Measurements from ENCODE around the gene PARS2. TPM values are rescaled to one million over a fixed set of nuclear protein-coding genes. Genes with fewer than 3 reads are reported as not detected.

Gene PARS2
- total RNA-seq, 1 experiment from 2014 or later, result 4.8 TPM

DNA sequence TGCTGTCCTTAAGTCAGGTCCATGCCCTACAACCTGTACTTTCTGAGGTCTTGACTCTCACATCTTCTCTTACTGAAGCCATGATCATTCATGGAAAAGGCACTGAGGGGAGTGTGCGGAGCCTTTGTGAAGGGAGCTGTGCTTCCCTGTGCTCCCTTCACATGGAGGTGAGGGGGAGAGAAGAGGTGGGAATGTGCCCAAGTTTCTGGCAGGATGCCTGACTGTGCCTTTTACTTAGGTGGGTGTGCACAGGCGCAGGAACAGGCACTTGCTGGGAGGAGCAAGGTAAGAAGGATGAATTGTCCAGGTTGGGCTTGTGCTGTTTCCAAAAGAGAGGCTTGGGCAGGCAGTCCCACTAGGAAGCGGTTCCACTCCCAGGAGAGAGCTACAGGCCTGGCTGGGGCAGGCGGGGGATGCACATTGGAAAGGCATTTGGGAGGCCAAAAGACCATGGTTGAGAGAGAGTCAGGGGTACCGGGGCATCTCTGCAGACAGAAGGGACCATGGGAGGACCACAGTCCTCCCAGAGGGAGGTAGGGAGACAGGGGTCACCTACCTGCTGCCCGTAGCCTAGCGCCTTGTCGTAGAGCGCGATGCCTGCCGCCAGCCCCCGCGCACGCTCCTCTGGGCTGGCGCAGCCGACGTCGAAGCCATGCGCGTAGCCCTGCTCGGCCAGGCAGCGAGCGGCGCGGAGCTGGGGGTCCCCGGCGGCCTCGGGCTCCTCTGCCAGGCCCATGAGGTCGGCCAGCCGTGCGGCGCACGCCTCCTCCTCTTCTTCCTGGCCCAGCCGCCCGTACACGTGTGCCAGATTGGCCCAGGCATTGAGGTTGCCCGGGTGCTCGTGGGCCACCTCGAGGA lies 35.9 kb upstream of the PARS2 start:
- DNase-seq (ENCODE audit: extremely low read depth, low read depth), result no peak

DNA sequence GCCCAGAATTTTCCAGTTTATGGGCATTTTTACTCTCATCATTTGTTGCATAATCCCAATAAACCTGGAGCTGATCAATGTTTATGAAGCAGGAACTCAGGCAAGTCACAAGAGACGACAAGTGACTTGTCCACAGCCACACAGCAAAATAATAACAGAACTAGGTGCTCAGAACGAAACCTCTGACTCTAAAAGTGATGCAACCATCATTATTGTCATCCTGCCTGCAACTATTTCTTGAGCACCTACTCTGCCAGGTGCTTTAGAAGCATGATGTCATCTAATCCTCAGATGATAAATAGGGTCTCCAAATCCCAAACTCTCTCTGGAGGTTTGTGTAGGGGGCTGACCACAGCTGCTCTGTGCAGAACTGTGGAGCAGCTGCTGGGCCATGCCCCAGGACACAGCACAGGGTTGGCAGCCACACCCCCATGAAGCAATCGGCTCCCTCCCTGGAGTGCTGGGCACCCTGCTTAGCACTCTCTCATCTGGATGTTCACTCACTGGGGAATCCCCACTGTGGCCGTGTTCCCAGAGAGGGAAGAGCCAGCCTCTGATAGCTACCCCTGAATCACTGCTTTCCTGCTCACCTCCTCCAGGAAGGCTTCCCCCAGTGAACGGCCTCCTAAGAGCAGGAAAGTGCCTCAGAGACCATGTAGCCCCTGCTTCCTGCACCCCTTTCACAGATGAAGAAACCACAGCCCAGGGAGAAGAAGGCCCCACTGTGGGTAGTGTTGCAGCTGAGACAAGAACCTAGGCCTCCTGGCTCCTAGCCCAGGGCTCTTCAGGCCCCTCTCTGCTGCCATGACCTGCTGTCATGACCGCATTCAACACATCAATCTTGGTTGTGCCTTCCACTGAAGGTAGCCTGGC lies 34.7 kb upstream of the PARS2 start:
- DNase-seq (ENCODE audit: extremely low read depth, low read depth), result no peak

DNA sequence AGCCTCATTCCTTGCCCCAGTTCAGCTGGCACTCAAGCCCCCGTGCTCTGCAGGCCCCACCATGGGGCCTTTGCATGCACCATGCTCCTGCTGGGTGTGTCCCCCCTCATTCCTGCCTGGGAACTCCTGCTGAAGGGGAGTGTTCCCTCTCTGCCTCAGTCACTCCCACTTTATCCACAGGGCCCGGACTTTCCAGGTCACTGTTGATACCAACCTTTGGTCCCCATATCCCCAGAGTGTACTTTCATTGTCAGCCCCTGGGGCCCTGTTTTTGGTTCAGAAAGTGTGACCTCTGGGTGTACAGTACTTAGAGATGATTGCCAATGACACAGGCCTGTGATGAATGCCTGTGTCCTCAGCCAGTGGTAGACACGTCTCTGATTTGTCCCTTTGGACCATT lies 33.9 kb upstream of the PARS2 start:
- no peak for DNase-seq (ENCODE audit: extremely low read depth, low read depth)

DNA sequence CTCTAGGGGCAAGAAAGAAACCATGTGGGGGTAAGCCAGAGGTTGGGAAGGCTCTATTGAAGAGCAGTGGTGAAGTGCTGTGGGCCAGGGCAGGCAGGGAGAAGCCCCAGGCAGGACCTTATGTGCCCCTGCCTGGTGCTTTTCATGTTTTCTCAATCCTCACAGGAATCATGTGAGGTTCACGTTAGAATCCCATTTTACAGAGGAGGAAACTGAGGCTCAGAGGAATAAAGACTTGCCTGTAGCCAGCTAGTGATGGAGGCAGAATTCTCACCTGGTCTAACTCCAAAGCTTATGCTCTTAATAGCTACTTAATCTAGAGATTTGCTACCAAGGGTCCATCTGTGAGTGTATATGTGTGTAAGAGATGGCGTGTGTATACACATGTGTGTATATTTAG lies 32.6 kb upstream of the PARS2 start:
- no peak for DNase-seq (ENCODE audit: extremely low read depth, low read depth)

DNA sequence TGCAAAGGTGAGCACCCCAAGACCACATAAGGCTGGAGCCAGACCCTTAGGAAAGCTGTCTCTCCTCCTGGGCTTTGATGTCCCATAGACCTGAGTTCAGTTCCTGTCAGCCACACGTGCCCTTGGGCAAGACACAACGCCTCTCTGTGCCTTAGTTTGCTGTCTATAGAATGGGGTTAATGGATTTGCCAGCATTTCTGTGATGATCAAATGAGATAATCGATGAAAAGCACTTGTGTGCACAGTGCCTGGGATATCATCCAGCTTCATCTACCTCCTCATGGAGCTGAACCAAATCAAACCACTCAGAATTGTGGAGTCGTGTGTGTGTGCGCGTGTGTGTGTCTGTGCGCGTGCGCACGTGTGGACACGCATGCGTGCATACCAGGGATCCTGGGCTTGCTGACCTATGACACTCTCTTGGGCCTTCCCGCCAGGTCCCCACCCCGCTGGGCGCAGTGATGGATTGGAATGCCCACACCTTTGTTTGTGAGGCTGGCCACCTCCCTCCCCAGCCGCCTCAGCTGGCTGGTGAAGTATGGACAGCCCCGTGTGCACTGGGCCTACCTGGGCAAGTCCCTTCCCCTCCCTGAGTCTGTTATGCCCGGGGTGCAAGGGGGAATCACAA lies 31.6 kb upstream of the PARS2 start:
- DNase-seq (ENCODE audit: extremely low read depth, low read depth), result no peak

DNA sequence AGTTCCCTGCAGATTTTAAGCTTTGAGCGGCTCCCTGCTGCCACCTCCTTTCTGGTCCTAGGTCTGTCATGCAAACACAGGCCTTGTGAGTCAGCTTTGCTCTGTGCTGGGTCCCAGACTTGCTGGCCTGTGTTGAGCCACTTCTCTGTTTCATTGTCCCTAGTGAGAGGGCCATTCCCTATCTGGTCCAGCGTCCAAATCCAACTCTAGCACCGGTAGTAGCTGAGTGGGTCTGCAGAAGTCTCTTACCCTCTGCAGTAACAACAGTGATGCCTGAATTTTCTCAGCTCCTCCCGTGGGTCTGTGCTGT lies 31.0 kb upstream of the PARS2 start:
- DNase-seq (ENCODE audit: extremely low read depth, low read depth), result no peak

DNA sequence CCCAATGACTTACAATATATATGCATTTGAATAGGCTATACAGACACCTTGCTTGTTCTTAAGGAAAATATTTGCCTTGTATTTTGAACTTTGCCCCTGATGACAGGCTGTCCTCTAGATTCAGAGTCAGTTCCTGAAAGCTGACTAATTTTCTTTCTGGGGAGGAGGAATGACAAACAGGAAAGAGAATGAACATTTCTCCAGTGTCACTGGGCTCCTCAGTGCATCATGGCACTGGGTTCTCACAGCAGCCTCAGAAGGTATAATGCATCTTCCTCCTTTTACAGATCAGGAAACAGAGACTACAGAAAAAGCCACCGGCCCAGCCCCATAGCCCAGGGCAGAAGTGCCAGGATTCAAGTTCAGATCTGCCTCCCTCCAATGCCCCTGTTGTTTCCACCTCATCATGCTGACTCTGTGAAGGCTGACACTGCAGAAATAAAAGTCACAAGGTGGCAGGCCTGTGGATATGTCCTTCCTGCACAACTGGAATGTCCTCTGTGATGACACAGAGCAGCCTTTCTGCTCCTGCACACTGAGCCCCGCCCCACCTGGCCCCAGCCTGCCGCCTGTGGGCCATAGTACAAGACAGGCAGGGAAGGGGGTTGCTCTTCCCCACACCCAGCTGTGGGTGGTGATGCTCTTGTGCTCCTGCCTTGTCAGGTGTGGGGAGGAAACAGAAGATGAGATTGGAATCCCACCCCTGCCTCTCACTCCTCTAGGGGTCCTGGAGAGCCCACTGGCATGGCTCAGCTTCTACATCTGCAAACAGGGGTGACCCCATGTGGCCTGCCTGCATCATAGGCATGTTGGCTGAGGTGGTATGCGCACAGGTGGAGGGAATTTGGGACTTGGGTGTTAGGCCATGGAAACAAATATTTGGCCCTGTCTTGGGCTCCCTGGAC lies 30.4 kb upstream of the PARS2 start:
- no peak for DNase-seq (ENCODE audit: extremely low read depth, low read depth)

DNA sequence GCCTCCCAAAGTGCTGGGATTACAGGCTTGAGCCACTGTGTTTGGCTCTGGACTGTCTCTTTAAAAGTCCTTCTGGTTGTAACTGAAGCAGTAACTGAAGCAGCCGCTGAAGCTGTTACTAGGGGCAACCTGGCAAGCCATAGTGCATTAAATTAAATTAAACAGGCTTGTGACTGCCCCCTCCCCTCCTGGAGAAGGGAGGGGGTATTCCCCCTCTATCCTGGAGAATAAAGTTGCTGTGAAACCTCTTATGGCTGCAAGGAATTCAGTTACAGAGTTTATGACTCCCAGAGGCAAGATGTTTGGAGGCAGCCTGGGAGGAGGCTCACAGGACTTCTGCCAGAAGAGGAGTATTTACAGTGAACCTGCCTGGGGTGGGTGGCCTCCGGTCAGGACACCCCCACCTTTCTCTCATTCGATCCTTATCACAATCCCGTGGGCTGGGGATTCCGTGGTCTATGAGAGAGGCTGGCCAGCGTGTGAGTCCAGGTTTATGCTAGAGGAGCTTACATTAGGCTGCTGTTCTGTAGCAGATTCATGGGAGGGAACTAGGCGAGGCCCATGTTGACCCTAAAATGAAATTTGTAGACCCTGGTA lies 28.5 kb upstream of the PARS2 start:
- DNase-seq (ENCODE audit: extremely low read depth, low read depth), result no peak

DNA sequence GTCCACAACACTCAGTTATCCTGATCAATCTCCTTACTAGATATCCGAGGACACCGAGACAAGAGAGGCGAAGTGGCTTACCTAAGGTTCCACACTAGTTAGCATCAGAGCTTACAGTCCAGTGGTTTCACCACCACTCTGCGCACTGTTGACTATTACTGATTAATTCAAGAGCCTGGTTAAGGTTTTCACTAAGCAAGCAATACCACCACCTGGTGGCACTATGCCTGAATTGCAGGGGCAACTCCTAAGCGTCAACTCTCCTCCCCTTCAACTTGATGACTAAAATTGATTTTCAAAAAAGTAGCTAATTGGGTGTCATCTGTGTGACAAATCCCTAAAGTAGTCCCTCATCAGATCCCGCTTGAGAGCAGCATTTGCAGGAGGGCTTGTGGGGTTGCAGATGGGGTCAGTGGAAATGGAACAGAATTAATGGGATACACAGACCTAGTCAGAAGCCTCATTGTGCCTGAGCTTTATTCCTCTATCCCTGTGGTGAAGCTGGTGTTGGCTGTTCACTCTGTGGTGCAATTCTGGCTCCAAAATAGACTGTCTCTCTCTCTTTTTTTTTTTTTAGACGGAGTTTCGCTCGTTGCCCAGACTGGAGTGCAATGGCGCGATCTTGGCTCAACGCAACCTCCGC lies 27.7 kb upstream of the PARS2 start:
- no peak for DNase-seq (ENCODE audit: extremely low read depth, low read depth)

DNA sequence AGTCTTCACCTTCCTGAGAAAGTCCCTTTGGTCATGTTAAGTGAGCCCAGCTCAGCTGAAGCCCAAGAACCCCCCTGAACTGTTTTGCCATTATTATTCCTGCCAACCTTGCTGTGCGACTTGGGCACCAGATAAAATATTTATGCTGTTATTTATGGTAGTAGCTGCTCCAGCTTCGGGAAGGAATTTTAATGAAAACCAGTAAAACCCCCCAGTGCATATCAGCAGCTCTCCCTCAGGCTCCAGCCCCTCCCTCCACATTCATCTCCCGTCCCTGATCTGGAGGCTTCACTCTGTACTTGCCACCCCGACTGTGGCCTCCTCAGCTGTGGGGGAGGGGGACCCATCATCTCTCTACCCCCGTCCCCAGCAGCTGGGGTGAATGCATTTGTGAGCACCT lies 24.1 kb upstream of the PARS2 start:
- DNase-seq (ENCODE audit: extremely low read depth, low read depth), result no peak

DNA sequence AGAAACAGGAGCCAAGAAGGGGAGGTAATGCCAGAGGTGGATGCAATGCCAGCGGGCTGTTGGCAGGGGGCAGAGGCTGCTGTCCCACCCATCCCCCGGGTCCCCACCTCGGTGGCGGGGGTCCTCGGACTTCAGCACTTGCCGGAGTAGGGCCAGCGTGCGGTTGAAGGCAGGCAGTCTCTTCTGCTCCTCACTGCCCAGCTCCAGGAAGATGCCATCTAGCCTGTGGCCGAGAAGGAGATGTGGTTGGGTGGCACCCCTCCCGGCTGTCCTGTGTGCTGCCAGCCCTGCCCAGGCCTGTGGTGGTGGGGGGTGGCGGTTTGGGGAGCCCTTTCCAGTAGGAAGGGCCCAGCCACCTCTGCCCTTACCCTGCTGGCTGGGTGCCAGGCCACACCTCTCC lies 23.3 kb upstream of the PARS2 start:
- DNase-seq (ENCODE audit: extremely low read depth, low read depth), result no peak

DNA sequence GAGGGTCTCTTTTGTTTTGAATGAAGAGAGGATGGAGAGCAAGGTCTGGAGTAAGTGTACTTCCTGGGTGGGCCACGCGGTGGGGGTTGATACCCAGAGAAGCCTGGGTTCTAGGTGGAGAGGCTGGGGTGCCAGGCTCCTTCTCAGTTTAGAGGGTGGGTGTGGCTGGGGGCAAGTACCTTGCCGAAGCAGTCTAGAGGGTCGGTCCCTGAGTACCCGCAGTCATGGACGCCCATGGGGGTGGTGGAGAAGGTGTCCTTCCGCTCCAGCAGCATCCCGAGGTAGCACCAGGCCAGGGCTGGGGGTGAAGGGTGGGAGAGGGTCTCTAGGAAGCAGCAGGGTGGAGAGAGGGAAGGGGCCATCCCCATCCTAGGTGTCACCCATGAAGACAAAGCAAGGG lies 22.5 kb upstream of the PARS2 start:
- DNase-seq (ENCODE audit: extremely low read depth, low read depth), result no peak

DNA sequence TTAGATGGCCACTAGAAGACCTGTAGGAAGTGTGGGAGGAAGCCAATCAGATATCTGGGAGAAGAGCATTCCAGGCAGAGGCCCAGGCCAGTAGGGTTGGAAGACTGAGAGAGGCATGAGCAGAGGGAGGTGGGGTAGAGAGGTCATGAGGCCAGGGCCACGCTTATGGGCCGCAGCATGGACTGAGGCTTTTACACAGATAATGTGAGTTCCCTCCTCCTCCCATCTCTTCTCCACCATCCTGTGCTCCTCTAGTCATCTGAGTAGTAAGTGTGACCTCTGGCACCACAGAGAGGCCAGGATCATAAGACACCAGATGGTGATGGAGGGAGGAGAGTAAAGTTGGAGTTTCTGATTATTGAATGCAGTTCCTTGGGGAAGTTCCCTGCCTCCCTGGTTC lies 19.7 kb upstream of the PARS2 start:
- DNase-seq (ENCODE audit: extremely low read depth, low read depth), result no peak

DNA sequence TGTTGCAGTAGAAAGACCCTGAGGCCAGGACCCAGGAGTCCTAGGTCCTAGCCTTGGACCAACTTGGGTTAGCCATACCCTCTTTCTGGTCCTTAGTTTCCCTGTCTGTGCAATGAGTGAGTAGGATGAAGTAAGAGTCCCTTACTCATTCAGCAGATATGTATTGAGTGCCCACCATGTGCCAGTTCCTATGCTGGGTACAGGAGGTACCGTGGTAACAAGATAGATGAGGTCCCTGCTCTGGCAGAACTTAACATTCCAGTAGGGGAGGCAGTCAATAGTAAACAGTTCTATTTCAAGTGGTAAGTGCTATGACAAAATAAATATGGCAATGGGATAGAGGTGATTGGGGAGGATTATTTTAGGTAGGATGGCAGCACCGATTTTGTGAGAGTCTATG lies 18.3 kb upstream of the PARS2 start:
- no peak for DNase-seq (ENCODE audit: extremely low read depth, low read depth)

DNA sequence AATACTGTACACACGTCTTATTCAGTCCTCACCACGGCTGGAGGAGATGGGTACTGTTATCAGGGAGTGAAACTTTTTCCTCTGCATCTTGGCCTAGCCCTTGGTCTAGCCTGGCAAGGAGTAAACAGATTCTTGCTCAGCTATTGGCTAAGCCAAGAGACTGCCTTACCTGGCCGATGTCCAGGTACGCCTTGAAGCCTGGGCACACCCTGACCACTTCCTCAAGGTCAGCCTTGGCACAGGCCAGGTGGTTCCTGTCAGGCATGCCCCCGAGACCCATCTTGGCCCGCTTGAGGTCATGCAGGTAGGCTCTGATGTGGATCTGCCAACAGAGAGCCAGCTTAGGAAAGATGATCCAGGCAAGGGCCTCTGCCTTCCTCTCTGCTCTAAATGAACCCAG lies 17.8 kb upstream of the PARS2 start:
- no peak for DNase-seq (ENCODE audit: extremely low read depth, low read depth)

DNA sequence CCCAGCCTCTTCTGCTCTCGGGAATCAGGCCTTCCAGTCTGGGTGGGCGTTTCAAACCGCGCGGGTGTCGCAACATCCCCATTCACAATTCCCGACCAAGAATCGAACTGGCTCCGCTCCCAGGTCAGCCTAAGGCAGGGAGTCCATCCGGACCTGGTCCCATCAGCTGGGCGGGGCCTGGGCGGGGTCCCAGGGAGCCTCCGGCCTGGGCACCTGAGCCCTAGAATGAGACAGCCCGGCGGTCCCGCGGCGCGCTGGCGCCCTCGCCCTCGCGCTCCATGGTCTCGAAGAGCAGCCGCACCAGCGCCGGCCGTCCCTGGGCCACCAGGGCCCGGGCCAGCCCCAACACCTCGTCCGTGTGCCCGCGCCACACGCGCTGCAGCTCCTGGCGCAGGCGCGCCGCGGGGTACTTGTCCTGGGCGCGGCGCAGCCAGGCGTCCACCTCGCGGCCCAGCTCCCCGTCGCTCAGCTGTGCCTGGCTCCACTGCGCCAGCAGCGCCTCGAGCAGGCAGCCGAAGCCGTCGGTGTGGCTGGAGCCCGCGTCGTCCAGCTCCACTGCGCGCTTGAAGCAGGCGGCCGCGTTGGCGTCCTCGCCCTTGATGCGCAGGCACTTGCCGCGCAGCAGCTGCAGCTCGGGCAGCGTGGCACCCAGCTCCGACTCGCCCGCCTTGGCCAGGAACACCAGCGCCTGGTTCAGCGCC lies 16.9 kb upstream of the PARS2 start:
- no peak for DNase-seq (ENCODE audit: extremely low read depth, low read depth)

DNA sequence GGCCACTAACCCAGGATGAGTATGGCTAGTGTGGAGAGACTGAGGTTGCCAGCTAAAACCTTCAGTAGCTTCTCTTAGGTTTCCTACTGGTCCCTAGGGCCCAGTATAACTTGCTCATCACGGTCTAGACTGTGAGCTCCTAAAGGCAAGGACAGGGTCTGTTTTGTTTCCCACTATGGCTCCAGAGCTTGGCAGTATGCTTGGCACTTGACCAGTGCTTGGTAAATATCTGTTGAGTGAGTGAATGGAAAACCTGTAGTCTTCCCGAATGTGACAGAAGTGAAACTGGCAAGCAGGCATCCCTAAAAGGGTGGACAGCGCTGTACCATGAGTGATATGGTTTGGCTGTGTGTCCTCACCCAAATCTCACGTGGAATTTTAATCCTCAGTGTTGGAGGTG lies 13.1 kb upstream of the PARS2 start:
- no peak for DNase-seq (ENCODE audit: extremely low read depth, low read depth)

DNA sequence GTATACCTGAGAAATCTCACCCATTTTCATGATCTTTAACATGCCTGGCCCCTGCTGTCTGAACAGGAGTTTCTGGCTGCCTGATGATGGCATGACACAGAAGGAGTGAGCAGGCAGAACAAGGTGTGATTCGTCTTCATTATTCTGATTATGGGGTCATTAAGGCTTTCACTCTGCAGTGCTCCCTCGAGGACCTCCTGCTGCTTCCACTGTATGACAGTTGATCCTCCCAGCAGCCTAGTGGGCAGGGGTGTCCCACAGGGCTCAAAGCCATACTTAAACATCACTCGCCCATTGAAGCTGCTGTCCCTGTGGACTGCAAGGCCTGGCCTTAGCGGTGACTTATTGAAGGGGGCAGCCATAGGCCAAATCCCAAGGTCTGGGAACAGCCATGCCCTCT lies 12.7 kb upstream of the PARS2 start:
- no peak for DNase-seq (ENCODE audit: extremely low read depth, low read depth)
